ENCODE data around the gene ATP1A3.

ATP1A3 gene

DNA sequence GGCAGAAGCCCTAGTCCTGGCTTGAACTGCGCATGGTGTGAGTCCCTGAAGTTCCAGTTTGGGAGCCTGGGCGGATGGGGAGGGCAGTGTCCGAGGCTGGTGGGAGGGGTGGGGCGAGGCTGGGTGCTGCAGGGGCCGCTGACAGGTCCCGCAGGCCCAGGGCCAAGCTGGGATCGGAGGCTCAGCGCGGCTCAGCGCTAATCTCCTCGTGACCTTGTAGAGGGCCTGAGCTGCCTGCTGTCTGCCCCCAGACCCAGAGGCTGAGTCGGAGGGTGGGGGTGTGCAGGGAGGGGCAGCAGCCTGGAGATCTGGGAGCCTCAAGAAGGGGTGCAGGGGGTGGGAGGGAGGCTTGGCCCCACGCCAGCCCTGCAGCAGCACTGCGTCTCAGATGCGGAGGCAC lies 3.0 kb downstream of the ATP1A3 start:
- H3K9ac ChIP-seq (ENCODE audit: low read length): no peak overlapping the region
- H3K36me3 ChIP-seq (ENCODE audit: control insufficient read depth, insufficient read depth, low read length): no peaks in the 10 kb centered on the region
- H3K4me1 ChIP-seq (ENCODE audit: control insufficient read depth, insufficient read depth, low read length): peaks cover 4% of the 10 kb centered on the region
- H3K4me3 ChIP-seq (ENCODE audit: low read length): no peak overlapping the region
- H3K9me3 ChIP-seq (ENCODE audit: control insufficient read depth, low read length): no peaks in the 10 kb centered on the region
- H3K27me3 ChIP-seq (ENCODE audit: control insufficient read depth, insufficient read depth, low read length): peaks cover 35% of the 10 kb centered on the region

- peaks cover 31% of the 10 kb centered on the region for H3K27me3 ChIP-seq (ENCODE audit: control insufficient read depth, insufficient read depth, low read length)
- H3K9ac ChIP-seq (ENCODE audit: low read length): no peak overlapping the region
- peaks cover 4% of the 10 kb centered on the region for H3K4me1 ChIP-seq (ENCODE audit: control insufficient read depth, insufficient read depth, low read length)
- no peak overlapping the region for H3K4me3 ChIP-seq (ENCODE audit: low read length)
- no peaks in the 10 kb centered on the region for H3K9me3 ChIP-seq (ENCODE audit: control insufficient read depth, low read length)
- H3K36me3 ChIP-seq (ENCODE audit: control insufficient read depth, insufficient read depth, low read length): no peaks in the 10 kb centered on the region
Observed at GRCh38 chr19:41990615-41991014, 3.4 kb downstream of the ATP1A3 start.

- Histone ChIP-seq H3K4me3 (ENCODE audit: low read length) (no peak overlapping the region), H3K9me3 (ENCODE audit: control insufficient read depth, low read length) (no peaks in the 10 kb centered on the region), H3K27me3 (ENCODE audit: control insufficient read depth, insufficient read depth, low read length) (peaks cover 25% of the 10 kb centered on the region), H3K36me3 (ENCODE audit: control insufficient read depth, insufficient read depth, low read length) (no peaks in the 10 kb centered on the region), H3K4me1 (ENCODE audit: control insufficient read depth, insufficient read depth, low read length) (peaks cover 4% of the 10 kb centered on the region), H3K9ac (ENCODE audit: low read length) (no peak overlapping the region)
Observed at GRCh38 chr19:41990028-41990427, 4.0 kb downstream of the ATP1A3 start.

DNA sequence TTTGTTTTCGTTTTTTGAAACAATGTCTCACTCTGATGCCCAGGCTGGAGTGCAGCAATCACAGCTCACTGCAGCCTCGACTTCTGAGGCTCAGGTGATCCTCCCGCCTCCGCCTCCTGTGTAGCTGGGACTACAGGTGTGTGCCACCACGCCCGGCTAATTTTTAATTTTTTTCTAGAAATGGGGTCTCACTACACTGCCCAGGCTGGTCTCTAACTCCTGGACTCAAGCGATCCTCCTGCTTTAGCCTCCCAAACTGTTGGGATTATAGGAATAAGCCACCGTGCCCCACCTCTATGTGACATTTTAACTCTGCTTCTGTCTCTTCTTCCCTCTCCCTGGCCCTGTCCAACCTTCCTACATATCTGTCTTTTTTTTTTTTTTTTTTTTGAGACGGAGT lies 5.1 kb downstream of the ATP1A3 start:
- H3K4me3 ChIP-seq (ENCODE audit: low read length): no peak overlapping the region

DNA sequence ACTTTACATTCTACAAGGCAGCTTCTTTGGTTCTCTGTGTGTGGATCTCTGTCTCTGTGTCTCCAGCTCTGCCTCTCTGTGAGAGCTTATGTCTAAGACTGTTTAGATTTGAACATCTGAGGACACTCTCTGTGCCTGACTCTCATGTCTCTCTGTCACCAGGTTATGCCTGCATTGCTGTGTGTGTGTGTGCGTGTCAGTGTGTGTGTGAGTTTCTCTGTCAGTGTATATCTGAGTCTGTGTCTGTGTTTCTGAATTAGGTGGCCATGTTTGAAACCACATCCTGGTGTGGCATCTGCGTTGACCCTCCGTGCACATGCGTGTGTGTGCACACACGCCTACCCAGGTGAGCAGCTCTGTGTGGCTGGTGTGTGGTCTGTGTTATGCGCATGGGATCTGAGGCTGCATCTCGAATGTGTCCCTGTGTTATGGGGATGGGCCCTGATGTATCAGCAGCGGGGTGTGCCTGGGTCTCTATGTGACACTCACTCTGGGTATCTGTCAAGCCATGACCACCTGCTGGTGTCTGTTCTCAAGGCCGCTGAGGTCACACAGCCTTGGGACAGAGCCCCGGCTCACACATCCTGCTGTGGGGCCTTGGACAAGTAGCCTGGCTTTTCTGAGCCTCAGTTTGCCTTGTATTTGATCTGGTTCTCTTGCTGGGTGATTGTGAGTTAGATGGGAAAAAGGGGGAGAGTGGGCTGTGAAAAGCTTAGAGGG lies 6.7 kb downstream of the ATP1A3 start:
- H3K9me3 ChIP-seq (ENCODE audit: control insufficient read depth, low read length): no peaks in the 10 kb centered on the region
- H3K27me3 ChIP-seq (ENCODE audit: control insufficient read depth, insufficient read depth, low read length): peaks cover 11% of the 10 kb centered on the region
- H3K36me3 ChIP-seq (ENCODE audit: control insufficient read depth, insufficient read depth, low read length): no peaks in the 10 kb centered on the region
- no peak overlapping the region for H3K9ac ChIP-seq (ENCODE audit: low read length)
- H3K4me1 ChIP-seq (ENCODE audit: control insufficient read depth, insufficient read depth, low read length): no peaks in the 10 kb centered on the region
- no peak overlapping the region for H3K4me3 ChIP-seq (ENCODE audit: low read length)

More for the DNA sequence above, 5.1 kb downstream of the ATP1A3 start:
- H3K36me3 ChIP-seq (ENCODE audit: control insufficient read depth, insufficient read depth, low read length): no peaks in the 10 kb centered on the region
- peaks cover 20% of the 10 kb centered on the region for H3K27me3 ChIP-seq (ENCODE audit: control insufficient read depth, insufficient read depth, low read length)
- no peaks in the 10 kb centered on the region for H3K9me3 ChIP-seq (ENCODE audit: control insufficient read depth, low read length)
- no peak overlapping the region for H3K9ac ChIP-seq (ENCODE audit: low read length)
- peaks cover 4% of the 10 kb centered on the region for H3K4me1 ChIP-seq (ENCODE audit: control insufficient read depth, insufficient read depth, low read length)

- Histone ChIP-seq H3K4me1 (ENCODE audit: control insufficient read depth, insufficient read depth, low read length) (no peaks in the 10 kb centered on the region), H3K9ac (ENCODE audit: low read length) (no peak overlapping the region), H3K4me3 (ENCODE audit: low read length) (no peak overlapping the region), H3K36me3 (ENCODE audit: control insufficient read depth, insufficient read depth, low read length) (no peaks in the 10 kb centered on the region), H3K9me3 (ENCODE audit: control insufficient read depth, low read length) (no peaks in the 10 kb centered on the region), H3K27me3 (ENCODE audit: control insufficient read depth, insufficient read depth, low read length) (no peaks in the 10 kb centered on the region)
Observed at GRCh38 chr19:41984961-41985360, 9.1 kb downstream of the ATP1A3 start.

- Histone ChIP-seq H3K36me3 (ENCODE audit: control insufficient read depth, insufficient read depth, low read length) (no peaks in the 10 kb centered on the region), H3K9ac (ENCODE audit: low read length) (no peak overlapping the region), H3K4me3 (ENCODE audit: low read length) (no peak overlapping the region), H3K9me3 (ENCODE audit: control insufficient read depth, low read length) (no peaks in the 10 kb centered on the region), H3K27me3 (ENCODE audit: control insufficient read depth, insufficient read depth, low read length) (no peaks in the 10 kb centered on the region), H3K4me1 (ENCODE audit: control insufficient read depth, insufficient read depth, low read length) (no peaks in the 10 kb centered on the region)
Observed at GRCh38 chr19:41981724-41982123, 12.3 kb downstream of the ATP1A3 start.

DNA sequence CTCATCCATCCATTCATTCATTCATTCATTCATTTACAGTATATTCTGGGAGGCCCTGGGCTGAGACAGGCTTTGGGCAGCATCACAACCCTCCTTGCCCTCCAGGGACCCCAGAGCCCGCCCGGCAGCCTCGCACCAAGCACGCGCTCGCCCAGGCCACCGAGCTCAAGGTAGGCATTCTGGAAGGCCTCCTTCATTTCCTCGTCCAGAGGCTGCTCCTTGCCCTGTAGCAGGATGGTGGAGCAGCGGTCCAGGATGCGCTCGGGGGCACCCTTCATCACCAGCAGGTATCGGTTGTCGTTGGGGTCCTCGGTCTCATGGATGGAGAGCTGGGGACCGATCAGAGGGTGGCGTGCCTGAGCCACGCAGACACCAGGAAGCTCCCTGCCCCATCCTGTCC lies 15.6 kb downstream of the ATP1A3 start:
- H3K4me1 ChIP-seq (ENCODE audit: control insufficient read depth, insufficient read depth, low read length): no peaks in the 10 kb centered on the region
- no peaks in the 10 kb centered on the region for H3K36me3 ChIP-seq (ENCODE audit: control insufficient read depth, insufficient read depth, low read length)

DNA sequence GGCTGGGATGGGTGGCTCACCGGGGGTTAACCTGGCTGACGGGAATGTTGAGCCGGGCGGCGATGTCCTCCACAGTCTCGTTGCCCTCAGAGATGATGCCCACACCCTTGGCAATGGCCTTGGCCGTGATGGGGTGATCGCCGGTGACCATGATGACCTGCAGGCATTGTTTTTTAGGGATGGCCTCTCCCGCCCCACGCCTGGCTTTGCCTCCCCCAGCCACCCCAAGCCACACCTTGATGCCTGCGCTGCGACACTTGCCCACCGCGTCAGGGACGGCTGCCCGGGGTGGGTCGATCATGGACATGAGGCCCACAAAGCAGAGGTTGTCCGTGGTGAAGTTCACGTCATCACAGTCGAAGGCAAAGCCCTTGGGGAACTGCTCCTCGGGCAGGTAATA lies 16.1 kb downstream of the ATP1A3 start:
- Histone ChIP-seq H3K9me3 (ENCODE audit: control insufficient read depth, low read length) (no peaks in the 10 kb centered on the region), H3K27me3 (ENCODE audit: control insufficient read depth, insufficient read depth, low read length) (no peaks in the 10 kb centered on the region), H3K9ac (ENCODE audit: low read length) (no peak overlapping the region), H3K4me1 (ENCODE audit: control insufficient read depth, insufficient read depth, low read length) (no peaks in the 10 kb centered on the region), H3K4me3 (ENCODE audit: low read length) (no peak overlapping the region), H3K36me3 (ENCODE audit: control insufficient read depth, insufficient read depth, low read length) (no peaks in the 10 kb centered on the region)

More for the DNA sequence above, 15.6 kb downstream of the ATP1A3 start:
- Histone ChIP-seq H3K4me3 (ENCODE audit: low read length) (no peak overlapping the region), H3K27me3 (ENCODE audit: control insufficient read depth, insufficient read depth, low read length) (no peaks in the 10 kb centered on the region), H3K9me3 (ENCODE audit: control insufficient read depth, low read length) (no peaks in the 10 kb centered on the region), H3K9ac (ENCODE audit: low read length) (no peak overlapping the region)

DNA sequence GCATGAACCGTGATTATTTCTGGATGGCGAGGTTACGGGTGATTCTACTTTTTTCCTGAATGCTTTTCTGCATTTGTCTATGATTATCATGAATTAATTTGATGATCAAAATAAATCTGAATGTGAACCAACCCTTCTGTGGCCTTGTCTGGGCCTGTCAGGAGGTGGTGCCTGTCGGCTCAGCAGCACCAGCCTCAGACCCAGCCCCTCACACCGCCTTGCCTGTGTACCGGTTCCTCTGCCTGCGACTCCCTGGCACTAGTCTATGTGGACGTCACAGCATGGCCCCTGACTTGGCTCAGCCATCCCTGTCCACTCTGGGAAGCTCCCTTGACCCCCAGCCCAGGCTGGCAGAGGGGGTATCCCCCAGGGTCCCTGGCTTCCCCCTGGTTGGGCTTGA lies 19.4 kb downstream of the ATP1A3 start:
- H3K9me3 ChIP-seq (ENCODE audit: control insufficient read depth, low read length): no peaks in the 10 kb centered on the region
- H3K9ac ChIP-seq (ENCODE audit: low read length): no peak overlapping the region
- H3K4me3 ChIP-seq (ENCODE audit: low read length): no peak overlapping the region
- no peaks in the 10 kb centered on the region for H3K4me1 ChIP-seq (ENCODE audit: control insufficient read depth, insufficient read depth, low read length)
- H3K36me3 ChIP-seq (ENCODE audit: control insufficient read depth, insufficient read depth, low read length): no peaks in the 10 kb centered on the region
- no peaks in the 10 kb centered on the region for H3K27me3 ChIP-seq (ENCODE audit: control insufficient read depth, insufficient read depth, low read length)

- H3K4me1 ChIP-seq (ENCODE audit: control insufficient read depth, insufficient read depth, low read length): no peaks in the 10 kb centered on the region
- no peak overlapping the region for H3K9ac ChIP-seq (ENCODE audit: low read length)
- H3K9me3 ChIP-seq (ENCODE audit: control insufficient read depth, low read length): no peaks in the 10 kb centered on the region
- peaks cover 5% of the 10 kb centered on the region for H3K27me3 ChIP-seq (ENCODE audit: control insufficient read depth, insufficient read depth, low read length)
- H3K36me3 ChIP-seq (ENCODE audit: control insufficient read depth, insufficient read depth, low read length): no peaks in the 10 kb centered on the region
- no peak overlapping the region for H3K4me3 ChIP-seq (ENCODE audit: low read length)
Observed at GRCh38 chr19:41971363-41971762, 22.7 kb downstream of the ATP1A3 start.

DNA sequence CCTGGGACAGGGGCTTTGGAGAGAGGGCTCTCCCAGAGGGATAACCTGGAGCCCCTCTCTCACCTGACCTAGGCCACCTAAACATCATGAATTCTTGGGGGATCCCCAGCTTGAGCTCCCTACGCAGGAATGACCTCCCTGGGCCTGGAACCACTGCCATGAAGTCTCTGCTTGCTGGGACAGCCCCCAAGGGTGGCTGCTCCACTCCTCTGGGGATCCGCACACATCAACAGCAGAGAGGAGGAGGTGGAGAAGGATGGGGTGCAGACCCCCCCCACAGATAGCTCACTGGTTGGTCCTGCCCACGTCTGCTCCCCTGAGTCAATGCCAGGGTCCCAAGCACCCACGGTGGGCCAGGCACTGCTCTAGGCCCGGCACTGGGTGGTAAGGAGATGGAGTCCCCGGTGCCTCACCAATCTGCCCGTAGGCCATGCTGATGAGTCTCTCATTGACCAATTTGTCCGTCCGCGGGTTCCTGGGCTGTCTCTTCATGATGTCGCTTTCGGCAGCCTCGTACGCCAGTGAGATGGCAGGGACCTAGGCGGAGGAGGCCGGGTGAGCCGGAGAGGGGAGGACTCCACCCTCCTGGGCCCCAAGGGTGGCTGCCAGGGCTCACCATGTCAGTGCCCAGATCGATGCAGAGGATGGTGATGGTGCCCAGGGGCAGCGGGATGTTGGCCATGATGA lies 24.1 kb downstream of the ATP1A3 start:
- no peaks in the 10 kb centered on the region for H3K9me3 ChIP-seq (ENCODE audit: control insufficient read depth, low read length)
- H3K4me3 ChIP-seq (ENCODE audit: low read length): no peak overlapping the region
- H3K9ac ChIP-seq (ENCODE audit: low read length): no peak overlapping the region
- H3K27me3 ChIP-seq (ENCODE audit: control insufficient read depth, insufficient read depth, low read length): peaks cover 7% of the 10 kb centered on the region
- H3K4me1 ChIP-seq (ENCODE audit: control insufficient read depth, insufficient read depth, low read length): no peaks in the 10 kb centered on the region
- H3K36me3 ChIP-seq (ENCODE audit: control insufficient read depth, insufficient read depth, low read length): no peaks in the 10 kb centered on the region
